ENCODE measurements around the gene ZSCAN5C. TPM values are rescaled to one million over a fixed set of nuclear protein-coding genes. Genes with fewer than 3 reads are reported as not detected.

ZSCAN5C gene
- polyA plus RNA-seq, 1 donor (not counting 4 experiments of a cell fraction or from before 2014, with no cell fraction given), result not detected

GRCh38 chr19:56153507-56153906 lies 48.6 kb upstream of the ZSCAN5C start:
- Histone ChIP-seq H3K9ac (ENCODE audit: control insufficient read depth, extremely low read depth, insufficient read depth, low read length) (no peak overlapping the region), H3K79me2 (ENCODE audit: control insufficient read depth, insufficient read depth, low read length) (peaks cover 9% of the 10 kb centered on the region), H3K4me1 (ENCODE audit: control insufficient read depth, extremely low read depth, insufficient read depth, low read length) (no peaks in the 10 kb centered on the region), H3K4me2 (ENCODE audit: control insufficient read depth, extremely low read depth, insufficient read depth, low read depth, low read length) (no peak overlapping the region), H3K27me3 (ENCODE audit: control insufficient read depth, extremely low read depth, insufficient read depth, low read length) (no peaks in the 10 kb centered on the region), H3K27ac (ENCODE audit: control insufficient read depth, insufficient read depth, low read length) (no peak overlapping the region), H3K9me1 (ENCODE audit: control insufficient read depth, extremely low read depth, insufficient read depth, low read length) (no peaks in the 10 kb centered on the region), H4K20me1 (ENCODE audit: control insufficient read depth, extremely low read depth, insufficient read depth, low read length) (peaks cover 2% of the 10 kb centered on the region), H3K36me3 (ENCODE audit: control insufficient read depth in 2 of 2, extremely low read depth in 1 of 2, insufficient read depth in 2 of 2, low read length in 2 of 2) (peaks cover 7 to 8% of the 10 kb centered on the region in 2 experiments), H3K9me3 (ENCODE audit: control insufficient read depth, low read depth, low read length) (no peaks in the 10 kb centered on the region), H3K4me3 (ENCODE audit: control insufficient read depth in 2 of 3, extremely low read depth in 1 of 3, insufficient read depth in 2 of 3, low read depth in 1 of 3, low read length in 3 of 3) (no peak overlapping the region), H2AFZ (ENCODE audit: control insufficient read depth, low read length) (no peak overlapping the region)
- DNase-seq (ENCODE audit: low read depth, low spot score), result no peak
- dilution Hi-C loops (cut with MboI; ENCODE audit: extremely low pct_ligation_motif_present, low sequenced_read_pairs), result no loop called here
- TF ChIP-seq EZH2 (IDR thresholded peaks at IDR 0.05; ENCODE audit: low read length), result no peak
- TF ChIP-seq CTCF (optimal IDR thresholded peaks at IDR 0.05 in 1 of 3, IDR thresholded peaks at IDR 0.05 in 1 of 3, conservative IDR thresholded peaks at IDR 0.05 in 1 of 3; ENCODE audit: extremely low read depth in 1 of 3, insufficient read depth in 2 of 3, low read length in 3 of 3), result no peak
- no peak for FAIRE-seq

- dilution Hi-C loops (cut with MboI; ENCODE audit: extremely low pct_ligation_motif_present, low sequenced_read_pairs), result no loop called here
These were observed 46.9 kb upstream of the ZSCAN5C start for GRCh38 chr19:56155124-56155687.

More at GRCh38 chr19:56155124-56155687, 46.9 kb upstream of the ZSCAN5C start:
- FAIRE-seq, result no peak
- Histone ChIP-seq H3K36me3 (ENCODE audit: control insufficient read depth in 2 of 2, extremely low read depth in 1 of 2, insufficient read depth in 2 of 2, low read length in 2 of 2) (peaks cover 5 to 6% of the 10 kb centered on the region in 2 experiments), H4K20me1 (ENCODE audit: control insufficient read depth, extremely low read depth, insufficient read depth, low read length) (peaks cover 2% of the 10 kb centered on the region), H3K9me1 (ENCODE audit: control insufficient read depth, extremely low read depth, insufficient read depth, low read length) (no peaks in the 10 kb centered on the region), H3K9me3 (ENCODE audit: control insufficient read depth, low read depth, low read length) (no peaks in the 10 kb centered on the region), H3K79me2 (ENCODE audit: control insufficient read depth, insufficient read depth, low read length) (peaks cover 4% of the 10 kb centered on the region), H3K4me3 (ENCODE audit: control insufficient read depth in 2 of 3, extremely low read depth in 1 of 3, insufficient read depth in 2 of 3, low read depth in 1 of 3, low read length in 3 of 3) (no peak overlapping the region), H3K4me1 (ENCODE audit: control insufficient read depth, extremely low read depth, insufficient read depth, low read length) (no peaks in the 10 kb centered on the region), H3K9ac (ENCODE audit: control insufficient read depth, extremely low read depth, insufficient read depth, low read length) (no peak overlapping the region), H3K27me3 (ENCODE audit: control insufficient read depth, extremely low read depth, insufficient read depth, low read length) (no peaks in the 10 kb centered on the region), H2AFZ (ENCODE audit: control insufficient read depth, low read length) (no peak overlapping the region), H3K4me2 (ENCODE audit: control insufficient read depth, extremely low read depth, insufficient read depth, low read depth, low read length) (no peak overlapping the region), H3K27ac (ENCODE audit: control insufficient read depth, insufficient read depth, low read length) (no peak overlapping the region)
- peak; percentile 51 to 76 (median 66) for TF ChIP-seq CTCF (optimal IDR thresholded peaks at IDR 0.05 in 1 of 3, IDR thresholded peaks at IDR 0.05 in 1 of 3, conservative IDR thresholded peaks at IDR 0.05 in 1 of 3; ENCODE audit: extremely low read depth in 1 of 3, insufficient read depth in 2 of 3, low read length in 3 of 3)
- no peak for TF ChIP-seq EZH2 (IDR thresholded peaks at IDR 0.05; ENCODE audit: low read length)
- DNase-seq (ENCODE audit: low read depth, low spot score), result no peak
